Cerebellar cortex (tissue), 1 donor: ENCODE data around the gene MGMT.

Experiments
- DNase-seq: peaks from one replicate; pipeline ENCODE4 v3.0.0-alpha.2; 2015; ENCODE audit warnings: low spot score

Gene MGMT

DNA sequence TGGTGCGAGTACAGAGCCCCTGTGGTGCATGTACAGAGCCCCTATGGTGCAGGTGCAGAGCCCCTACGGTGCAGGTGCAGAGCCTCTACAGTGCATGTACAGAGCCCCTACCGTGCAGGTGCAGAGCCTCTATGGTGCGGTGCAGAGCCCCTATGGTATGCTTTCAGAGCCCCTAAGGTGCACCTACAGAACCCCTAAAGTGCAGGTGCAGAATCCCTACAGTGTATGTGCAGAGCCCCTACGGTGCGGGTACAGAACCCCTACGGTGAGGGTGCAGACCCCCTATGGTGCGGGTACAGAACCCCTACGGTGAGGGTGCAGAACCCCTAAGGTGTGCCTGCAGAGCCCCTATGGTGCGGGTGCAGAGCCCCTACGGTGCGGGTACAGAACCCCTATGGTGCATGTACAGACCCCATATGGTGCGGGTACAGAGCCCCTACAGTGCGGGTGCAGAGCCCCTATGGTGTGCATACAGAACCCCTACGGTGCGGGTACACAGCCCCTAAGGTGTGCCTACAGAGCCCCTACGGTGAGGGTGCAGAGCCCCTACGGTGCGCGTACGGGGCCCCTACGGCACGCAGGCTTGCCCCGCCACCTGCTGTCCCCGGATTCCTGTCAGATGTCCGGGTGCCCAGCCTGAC lies 53.5 kb downstream of the MGMT start:
- no peak for DNase-seq

DNA sequence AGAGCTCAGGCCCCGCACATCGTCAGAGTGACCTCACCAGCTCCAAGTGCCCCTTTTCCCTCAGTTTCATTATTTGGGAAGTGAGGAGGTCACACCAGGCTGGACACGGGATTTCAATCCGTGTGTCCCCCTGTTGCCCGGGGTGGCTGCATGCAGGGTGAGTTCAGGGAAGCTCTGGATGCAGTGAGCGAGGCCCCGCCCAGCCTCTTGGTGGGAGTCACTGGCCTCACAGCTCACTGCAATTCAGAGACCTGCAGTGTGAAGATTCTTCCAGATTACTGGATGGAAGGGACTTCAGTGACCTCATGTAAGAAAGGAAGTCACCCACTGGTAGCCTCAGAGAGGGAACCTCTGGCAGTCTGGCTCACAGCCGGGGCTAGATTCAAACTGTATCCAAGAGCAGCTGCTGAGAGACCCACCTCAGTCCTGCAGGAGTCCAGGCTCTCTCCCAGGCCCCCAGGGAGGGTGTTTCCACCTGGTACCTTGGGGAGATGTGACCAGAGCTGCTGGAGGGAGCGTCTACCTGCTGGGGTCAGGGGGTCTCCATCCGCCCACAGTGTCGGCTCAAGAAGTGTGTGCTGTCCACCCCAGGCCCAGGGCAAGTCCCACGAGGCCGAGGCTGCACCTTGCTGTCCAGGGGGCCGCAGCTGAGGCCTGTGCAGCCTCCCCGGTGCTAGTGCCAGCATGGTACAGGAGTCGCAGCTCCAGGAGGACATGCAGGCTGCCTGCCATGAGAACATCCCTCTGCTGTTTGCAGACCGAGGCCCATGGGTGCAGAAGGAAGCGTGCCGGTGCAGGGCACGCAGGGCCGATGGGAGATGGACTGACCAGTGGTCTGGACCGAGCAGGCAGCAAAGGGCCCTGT lies 54.4 kb downstream of the MGMT start:
- no peak for DNase-seq

DNA sequence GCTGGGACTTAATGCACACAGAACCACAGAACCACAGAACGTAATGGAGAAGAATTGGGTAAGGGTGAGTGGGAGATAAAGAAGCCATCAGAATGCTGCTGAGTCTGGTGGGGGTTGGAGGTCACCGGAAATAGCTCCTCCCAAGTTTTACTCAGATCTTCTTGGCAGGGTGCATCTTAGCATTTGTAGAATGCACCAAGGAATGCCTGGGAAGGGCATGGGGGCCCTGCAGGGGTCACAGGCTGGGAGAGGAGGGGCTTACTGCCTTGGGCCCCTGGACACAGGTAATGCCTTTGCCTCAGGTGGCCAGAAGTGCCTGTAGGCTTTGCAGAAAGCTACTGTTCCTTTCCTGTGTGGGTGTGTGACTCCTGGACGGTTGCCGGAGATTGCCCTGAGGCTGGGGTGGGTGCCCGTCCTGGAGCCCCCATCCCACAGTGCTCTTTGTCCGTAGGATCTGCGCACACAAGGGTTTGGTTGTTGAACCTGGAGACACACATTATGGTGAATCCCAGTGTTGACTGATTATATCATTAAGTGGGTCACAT lies 55.1 kb downstream of the MGMT start:
- no peak for DNase-seq

DNA sequence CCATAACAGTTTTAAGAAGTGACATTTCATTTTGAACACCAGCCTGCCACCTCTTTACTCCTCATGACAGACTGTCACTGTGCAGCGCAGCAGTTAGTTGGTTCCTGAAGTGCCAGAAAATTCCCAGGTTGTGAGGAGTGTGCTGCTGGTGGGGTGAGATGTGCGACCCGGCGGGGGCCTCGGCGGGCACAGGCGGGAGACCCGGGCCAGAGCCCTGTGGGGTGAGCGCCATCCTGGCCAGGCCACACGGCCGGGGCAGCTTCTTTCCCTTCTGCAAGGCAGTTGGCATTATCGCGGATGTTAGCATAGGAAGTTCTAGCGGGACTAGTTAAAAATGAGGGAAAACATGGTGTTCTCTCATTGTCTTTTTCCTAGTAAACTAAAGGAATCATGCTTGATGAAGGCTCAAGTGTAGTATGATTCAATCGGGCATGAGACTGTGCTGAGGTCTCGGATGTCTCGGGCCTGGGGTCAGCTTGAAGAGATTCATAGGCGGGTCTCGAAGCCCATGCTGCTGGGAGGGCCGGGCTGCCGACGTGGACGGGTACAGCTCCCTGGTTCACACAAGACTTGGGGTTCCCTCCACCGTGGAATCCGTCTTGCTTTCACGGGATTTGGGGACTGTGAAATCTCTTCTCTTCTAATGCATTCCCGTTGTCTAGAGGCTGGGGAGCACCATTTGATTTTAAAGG lies 56.1 kb downstream of the MGMT start:
- no peak for DNase-seq

DNA sequence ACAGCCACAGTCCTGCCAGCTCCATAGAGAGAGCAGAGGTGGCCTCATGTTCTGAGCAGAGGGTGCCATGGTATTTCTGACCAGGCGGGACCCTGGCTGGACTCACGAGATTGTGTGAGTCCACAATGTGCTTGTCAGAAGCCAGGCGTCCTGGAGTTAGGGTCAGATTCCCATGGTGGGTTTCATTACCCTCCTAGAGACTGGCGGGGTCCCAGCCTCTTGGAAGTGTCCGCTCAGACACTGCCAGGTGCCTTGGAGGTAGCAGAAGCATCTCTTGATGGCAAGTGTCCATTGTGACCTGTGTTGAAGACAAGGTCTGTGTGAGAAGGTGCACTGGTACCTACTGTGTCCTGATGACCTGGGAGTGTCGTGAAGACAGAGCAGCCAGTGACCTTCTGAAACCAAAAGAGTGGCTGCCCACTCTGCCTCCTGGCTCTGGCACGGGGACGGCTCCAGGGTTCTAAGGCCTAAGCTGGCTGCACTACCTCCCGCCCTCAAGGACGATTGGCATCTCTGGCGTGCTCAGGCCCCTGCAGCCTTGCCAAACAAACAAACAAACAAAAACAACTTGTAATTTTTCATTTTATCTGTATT lies 56.8 kb downstream of the MGMT start:
- DNase-seq = no peak

DNA sequence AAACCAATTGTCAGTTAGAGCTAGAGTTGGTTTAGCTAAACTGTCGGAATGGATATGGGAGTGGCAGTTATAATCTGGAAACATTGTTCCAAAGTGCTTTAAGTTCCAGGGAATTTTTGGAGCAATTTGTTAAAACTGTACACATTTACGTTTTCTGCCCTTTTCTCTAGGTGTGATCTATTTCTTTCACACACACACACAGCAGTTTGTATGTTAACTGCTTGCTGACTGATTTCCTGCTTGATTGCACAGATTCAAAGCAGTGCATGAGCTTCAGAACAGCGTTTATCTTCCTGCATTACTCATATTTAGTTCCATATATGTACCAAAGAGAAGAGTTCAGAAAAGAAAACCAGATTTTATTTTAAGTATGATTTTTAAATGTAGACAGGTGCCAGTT lies 57.9 kb downstream of the MGMT start:
- no peak for DNase-seq

DNA sequence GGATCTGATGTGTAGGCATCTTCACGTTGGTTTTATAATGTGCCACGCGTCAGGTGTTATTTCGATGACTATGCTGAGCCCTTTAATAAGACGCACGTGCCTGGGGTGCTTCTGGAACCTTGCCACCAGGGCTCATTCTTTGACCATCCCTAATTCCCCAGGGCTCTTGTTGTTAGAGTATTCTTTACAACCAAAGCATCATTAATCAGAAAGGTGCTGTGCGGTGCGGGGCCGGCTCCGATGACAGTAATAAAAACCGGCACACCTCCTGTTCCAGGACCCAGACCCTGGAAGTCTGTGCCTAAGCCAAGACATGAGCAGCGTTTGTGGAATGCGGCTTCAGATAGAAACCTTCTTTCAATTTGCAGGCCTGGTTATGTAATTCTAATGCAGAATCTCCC lies 58.4 kb downstream of the MGMT start:
- DNase-seq = no peak

DNA sequence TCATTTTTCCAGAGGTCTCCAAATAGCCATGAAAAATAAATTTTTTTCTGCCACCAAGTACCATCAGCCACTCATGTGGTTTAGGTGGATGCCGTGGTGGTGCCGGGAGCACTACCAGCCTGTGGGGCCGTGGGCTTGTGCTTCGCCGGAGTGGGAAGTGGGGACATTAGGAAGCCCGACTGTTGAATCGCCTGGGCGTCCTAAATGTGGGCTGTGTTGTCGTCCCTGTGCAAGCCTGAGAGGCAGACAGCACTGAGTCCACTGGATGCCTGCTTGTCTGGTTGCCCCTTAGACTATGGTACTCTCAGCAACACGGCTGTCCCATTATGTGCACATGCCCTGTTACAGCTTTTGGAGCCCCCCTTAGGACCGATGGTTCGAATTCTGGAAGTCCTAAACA lies 59.9 kb downstream of the MGMT start:
- DNase-seq = no peak

DNA sequence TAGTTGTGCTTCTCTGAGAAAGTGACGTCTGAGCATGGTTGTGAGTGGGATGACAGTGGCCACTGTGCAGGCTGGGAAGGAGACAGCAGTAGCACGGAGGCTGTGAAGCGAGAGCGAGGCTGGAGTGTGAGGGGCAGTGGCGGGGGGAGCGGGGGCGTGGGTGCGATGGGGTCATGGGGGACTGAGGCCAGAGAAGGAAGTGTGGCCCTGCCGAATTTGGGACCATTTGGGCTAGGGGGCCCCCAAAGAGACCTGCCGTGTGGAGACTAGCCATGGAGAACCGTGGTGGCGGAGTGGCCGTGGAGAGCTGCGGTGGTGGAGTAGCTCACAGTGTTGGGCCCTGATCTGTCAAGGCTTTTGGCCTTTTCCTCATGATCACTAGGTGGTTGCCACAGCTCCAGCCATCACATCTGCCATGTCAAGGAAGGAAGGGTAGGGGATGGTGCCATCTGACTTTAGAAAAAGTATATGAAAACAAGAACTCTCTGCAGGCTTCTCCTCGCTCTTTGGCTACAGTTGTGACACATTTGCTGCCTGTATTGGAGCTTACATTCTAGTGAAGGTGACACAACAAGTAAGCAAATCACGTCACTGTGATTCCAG lies 61.4 kb downstream of the MGMT start:
- DNase-seq = no peak

DNA sequence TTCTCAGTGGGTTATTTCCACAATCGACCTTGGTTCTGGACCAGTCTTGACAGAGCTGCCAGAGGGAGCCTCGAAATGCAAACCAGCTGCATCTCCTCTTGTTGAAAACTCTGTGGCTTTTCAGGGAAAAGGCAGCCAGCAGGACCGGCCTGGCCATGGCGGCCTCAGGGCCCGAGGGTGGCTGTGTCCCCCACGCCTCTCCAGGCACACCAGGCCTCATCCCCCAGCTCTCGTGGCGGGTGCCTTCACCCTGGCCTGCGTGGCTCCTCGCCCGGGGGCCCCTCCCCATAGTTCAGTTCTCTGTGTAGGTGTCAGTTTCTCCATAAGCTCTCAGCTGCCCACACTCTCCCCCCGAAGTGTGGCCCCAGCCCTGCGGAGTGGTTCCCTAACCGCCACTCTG lies 63.5 kb downstream of the MGMT start:
- no peak for DNase-seq

DNA sequence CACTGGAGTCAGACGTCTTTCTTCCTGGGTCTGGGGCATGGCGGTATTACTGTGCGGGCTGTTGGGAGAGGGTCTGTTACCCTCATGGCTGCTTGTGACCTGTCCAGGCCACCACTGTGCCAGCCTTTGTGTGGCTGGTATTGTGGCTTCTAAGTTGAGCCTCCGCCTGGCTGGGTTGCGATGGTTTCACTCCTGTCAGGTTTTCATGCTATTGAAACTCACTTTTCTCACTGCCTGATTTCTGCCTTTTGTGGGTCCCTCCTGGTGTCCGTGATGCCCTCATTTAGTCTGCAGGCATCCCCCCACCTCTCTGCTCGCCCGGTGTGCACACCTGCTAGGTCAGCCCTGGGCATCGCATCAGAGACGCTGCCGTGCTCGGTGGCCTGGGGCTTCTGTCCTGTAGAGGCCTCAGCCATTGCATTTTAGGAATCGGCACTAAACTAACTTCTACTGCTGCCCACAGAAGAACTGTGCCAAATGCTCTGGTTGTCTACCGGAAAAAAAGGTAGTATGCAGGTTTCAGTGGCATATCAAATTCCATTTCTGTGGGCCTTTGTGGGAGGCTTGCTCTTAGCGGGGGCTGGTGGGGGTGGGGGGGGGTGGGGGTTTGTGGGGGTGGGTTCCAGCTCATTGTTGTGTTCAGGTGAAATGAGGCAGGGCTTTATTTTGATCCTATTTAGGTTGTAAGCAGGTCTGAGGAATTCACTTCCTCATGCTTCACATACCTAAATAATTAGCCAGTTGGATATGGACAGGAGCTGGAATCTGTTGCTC lies 64.3 kb downstream of the MGMT start:
- DNase-seq = peak; percentile 45

DNA sequence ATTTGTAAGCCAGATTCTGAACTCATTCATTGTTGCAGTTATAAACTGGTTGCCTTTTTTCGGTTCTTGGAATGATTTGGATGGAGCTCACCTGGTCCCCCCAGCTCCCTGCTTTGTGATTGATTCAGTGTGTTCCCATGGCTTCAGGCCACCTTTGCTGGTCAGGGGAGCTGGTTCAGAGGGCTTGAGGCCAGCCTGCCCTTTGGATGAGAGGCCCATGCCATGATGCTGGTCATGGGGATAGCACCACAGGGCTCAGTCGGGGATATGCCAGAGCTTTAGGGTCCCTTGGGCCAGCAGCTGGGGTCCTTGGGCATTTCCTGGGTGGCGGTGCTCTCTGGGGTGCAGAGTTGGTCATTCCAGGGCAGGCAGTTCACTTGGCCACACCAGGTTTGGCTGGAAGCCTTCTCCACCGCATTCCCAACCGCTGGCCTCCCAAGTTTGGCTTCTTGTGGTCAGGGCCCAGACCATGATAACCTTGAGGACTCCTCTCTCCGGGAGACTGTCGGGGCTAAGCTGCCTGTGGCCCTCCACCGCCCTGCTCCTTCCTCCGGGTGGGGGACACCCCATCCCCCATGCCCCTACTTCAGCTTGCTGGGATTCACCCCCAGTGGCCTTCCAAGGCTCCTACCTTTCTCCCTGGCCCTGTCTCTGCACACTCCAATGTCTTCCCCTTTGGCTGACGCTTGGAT lies 65.1 kb downstream of the MGMT start:
- no peak for DNase-seq

DNA sequence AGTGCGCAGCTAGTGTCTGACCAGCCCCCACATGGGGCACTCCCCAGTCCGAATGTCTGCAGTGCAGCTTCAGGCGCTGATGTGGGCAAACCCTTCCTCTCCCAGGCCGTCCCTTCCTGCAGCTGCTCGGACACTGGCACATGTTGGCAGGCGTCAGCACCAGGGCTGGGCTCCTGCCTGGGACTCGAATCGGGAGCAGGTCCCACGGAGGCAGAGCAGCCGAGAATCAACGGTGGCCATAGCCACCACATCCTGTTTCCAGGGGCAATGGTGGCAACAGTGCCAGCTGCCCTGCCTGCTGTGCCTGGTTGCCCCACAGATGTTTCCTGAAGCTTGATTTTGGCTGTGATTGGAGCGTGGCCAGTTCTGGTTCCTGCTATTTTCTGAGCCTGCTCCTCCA lies 65.8 kb downstream of the MGMT start:
- DNase-seq = no peak

DNA sequence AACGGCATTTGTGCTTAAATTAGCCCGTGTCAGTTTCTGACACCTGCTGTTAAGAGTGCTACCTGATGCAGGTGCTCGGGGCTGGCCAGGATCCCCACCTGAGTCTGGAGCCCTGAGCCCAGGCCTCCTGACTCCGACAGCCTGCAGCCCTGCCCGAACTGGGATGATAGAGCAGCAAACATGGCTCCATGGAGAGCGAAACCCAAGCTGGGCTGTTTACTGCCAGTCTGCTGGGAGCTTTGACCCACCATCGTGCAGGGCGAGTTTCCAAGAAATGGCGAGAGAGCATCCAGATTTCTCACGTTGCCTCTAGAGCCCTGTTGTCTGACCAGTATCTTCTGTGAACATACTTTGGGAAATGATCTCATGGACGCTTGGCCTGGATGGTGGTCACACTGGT lies 66.2 kb downstream of the MGMT start:
- no peak for DNase-seq

DNA sequence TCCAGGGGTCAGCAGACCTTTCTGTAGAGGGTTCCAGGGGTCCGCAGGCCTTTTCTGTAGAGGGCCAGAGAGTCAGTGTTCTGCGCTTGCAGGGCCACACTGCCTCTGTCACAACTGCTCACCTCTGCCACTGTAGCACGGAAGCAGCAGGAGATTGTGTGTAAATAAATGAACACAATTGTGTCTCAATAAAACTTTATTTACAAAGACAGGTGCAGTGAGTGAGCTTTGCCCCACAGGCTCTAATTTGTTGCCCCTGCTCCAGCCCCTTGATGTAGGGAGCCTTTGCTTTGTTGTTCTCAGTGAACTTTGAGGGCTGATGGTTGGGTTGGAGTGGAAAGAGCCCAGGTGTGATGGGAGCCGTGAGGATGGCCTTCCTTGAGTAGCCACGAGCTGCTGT lies 67.8 kb downstream of the MGMT start:
- DNase-seq = no peak

DNA sequence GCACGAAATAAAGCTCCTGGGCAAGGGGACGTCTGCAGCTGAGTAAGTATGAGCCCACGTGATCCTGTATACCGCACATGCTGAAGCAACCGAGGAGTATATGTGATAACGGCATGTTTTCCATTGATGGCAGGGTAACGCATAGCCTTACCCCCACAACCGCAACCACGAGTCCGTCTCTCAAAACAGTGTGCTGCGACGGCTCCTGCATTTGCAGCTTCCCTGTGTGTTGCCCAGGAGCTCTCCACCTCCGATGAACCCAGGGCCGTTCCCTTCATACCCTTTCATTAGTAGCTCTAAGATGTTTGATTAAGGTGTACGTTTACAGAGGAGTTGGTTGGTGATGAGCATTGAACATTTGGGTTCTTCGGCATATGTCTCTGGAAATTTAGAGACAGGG lies 69.3 kb downstream of the MGMT start:
- no peak for DNase-seq

DNA sequence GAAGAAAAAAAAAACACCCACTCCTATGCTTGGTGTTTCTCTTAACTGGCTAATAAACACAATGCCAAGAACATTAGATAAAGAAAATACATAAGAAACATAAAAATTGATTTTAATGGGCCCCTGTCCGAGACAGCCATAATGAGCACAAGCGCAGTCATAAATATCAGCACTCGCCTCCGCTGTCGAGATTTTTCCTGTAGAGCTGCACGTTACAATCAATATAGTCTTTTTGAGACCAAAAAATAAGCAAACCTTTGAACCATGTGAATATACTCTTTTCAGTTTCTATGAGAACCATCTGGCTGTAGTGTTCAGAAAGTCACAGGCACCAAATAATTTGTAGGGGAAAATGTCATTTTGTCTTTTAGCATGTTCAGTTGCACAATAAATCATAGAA lies 70.1 kb downstream of the MGMT start:
- DNase-seq = no peak

DNA sequence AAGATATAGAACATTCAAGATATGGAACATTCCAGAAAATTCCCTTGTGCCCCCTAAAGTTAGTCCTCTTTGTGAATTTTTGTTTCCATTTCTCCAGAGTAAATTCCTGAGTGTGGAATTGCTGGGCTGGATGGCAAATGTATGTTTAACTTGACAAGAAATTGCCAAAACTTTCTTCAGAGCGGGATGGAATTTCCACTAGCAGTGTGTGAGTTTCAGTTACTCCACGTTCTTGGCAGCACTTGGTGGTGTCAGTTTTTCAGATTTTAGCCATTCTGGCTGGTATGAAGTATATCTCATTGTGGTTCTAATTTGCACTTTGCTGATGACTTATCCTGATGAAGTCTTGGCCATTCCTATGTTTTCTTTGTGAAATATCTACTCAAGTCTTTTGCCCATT lies 71.2 kb downstream of the MGMT start:
- no peak for DNase-seq

DNA sequence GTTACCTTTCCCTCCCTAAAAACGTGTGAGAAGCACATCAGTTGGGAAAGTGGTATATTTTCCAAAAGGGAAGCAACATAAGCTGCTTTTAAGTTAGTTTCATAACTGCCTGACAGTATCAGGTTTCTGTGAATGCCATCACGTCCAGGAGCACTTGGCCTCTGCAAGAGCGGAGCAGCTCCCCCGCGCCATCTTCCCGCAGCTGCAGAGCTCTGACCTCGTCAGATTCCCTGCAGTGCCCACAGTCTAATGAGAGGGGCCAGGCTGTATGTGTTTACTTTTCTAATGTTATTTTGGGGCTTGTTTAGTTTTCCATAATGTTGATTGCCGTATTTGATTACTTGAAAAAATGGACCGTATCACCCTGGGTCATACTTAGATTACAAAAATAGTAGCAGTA lies 74.2 kb downstream of the MGMT start:
- no peak for DNase-seq

DNA sequence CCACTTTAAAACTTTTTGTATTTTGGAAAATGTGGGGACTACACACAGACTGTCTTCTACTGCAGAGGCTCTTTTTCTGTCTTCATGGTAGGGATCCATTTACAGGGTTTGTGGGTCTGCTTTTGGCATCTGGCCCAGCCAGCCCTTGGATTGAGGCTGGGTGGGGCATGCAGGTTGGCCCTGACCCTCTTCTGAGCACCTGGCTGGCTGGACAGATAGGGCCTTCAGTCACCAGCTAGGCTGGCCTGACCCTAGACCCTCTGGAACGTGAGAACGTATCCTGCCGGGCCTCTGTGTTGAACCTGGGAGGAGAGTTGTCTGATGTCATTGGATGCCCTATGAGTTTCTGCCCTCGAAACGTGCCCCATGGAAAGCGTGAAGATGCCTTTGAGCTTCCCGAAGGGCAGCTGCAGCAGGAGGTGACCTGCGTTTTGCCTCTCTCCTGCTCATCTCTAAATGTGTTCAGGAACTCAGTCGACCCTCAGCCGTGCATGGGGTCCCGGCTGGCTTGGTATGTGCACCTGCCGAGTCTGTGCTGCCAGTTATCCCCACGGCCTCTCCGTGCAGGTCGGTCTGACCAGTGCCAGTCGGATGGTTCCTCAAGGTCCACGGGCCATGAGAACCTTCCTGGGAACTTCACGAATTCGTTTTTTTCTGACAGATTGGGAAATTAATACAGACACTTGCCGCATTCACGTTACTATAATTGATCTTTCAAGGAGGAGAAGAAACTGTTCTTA lies 74.9 kb downstream of the MGMT start:
- no peak for DNase-seq
